ENCODE measurements around the gene FAM170B. TPM values are rescaled to one million over a fixed set of nuclear protein-coding genes. Genes with fewer than 3 reads are reported as not detected.
A peak's percentile ranks its signal among the peaks of the same experiment; 100 is the strongest.

FAM170B gene
- total and polyA plus RNA-seq, 8 donors: not detected

- Histone ChIP-seq H3K4me1 (peaks cover 6 to 40% (median 23%) of the 10 kb centered on the region in 4 donors), H3K9me3 (no peaks in the 10 kb centered on the region), H3K4me3 (no peak overlapping the region), H3K27me3 (no peaks in the 10 kb centered on the region), H3K36me3 (no peaks in the 10 kb centered on the region), H3K27ac (peak overlapping the region in 1 of 5 donors; percentile 30)
- intact Hi-C loops (cut with DNase I; ENCODE audit: low total_unique reads): no loop called here
- 68 to 85% (median 82%) methylated on average over 4 of the region's 4 CpGs for WGBS, 5 donors
- no peak for DNase-seq
- TF ChIP-seq POLR2AphosphoS5 (IDR thresholded peaks at IDR 0.05) (no peak), CTCF (IDR thresholded peaks at IDR 0.05) (no peak), EP300 (IDR thresholded peaks at IDR 0.05) (no peak), POLR2A (IDR thresholded peaks at IDR 0.05) (no peak)
Measured at GRCh38 chr10:49105076-49105475, 28.7 kb downstream of the FAM170B start.

GRCh38 chr10:49104323-49104722 is 29.5 kb downstream of the FAM170B start:
- H3K27me3 ChIP-seq: no peaks in the 10 kb centered on the region
- peak overlapping the region in 1 of 5 donors; percentile 26 for H3K27ac ChIP-seq
- H3K36me3 ChIP-seq: no peaks in the 10 kb centered on the region
- intact Hi-C loops (cut with DNase I; ENCODE audit: low total_unique reads): no loop called here
- no peaks in the 10 kb centered on the region for H3K9me3 ChIP-seq
- DNase-seq: no peak
- 72 to 86% (median 83%) methylated on average over 5 of the region's 5 CpGs for WGBS, 5 donors
- H3K4me1 ChIP-seq: peaks cover 5 to 33% (median 18%) of the 10 kb centered on the region in 4 donors
- H3K4me3 ChIP-seq: no peak overlapping the region
- TF ChIP-seq POLR2AphosphoS5 (IDR thresholded peaks at IDR 0.05) (no peak), EP300 (IDR thresholded peaks at IDR 0.05) (no peak), POLR2A (IDR thresholded peaks at IDR 0.05) (no peak), CTCF (IDR thresholded peaks at IDR 0.05) (no peak)

- TF ChIP-seq CTCF (IDR thresholded peaks at IDR 0.05): no peak
- TF ChIP-seq POLR2AphosphoS5 (IDR thresholded peaks at IDR 0.05): no peak
- no peak for TF ChIP-seq EP300 (IDR thresholded peaks at IDR 0.05)
- TF ChIP-seq POLR2A (IDR thresholded peaks at IDR 0.05): no peak
Measured at GRCh38 chr10:49103761-49104160, 30.1 kb downstream of the FAM170B start.

GRCh38 chr10:49099046-49099445 is 34.8 kb downstream of the FAM170B start:
- WGBS, 5 donors: 72 to 78% (median 73%) methylated on average over 8 of the region's 8 CpGs
- no peak for TF ChIP-seq EP300 (IDR thresholded peaks at IDR 0.05)
- no peak for TF ChIP-seq POLR2A (IDR thresholded peaks at IDR 0.05)
- no peak for TF ChIP-seq POLR2AphosphoS5 (IDR thresholded peaks at IDR 0.05)
- TF ChIP-seq CTCF (IDR thresholded peaks at IDR 0.05): no peak

More at GRCh38 chr10:49103761-49104160, 30.1 kb downstream of the FAM170B start:
- Histone ChIP-seq H3K27ac (no peak overlapping the region), H3K4me1 (peaks cover 5 to 27% (median 16%) of the 10 kb centered on the region in 4 donors), H3K9me3 (no peaks in the 10 kb centered on the region), H3K27me3 (no peaks in the 10 kb centered on the region), H3K4me3 (no peak overlapping the region), H3K36me3 (no peaks in the 10 kb centered on the region)
- intact Hi-C loops (cut with DNase I; ENCODE audit: low total_unique reads): no loop called here
- no peak for DNase-seq
- 74 to 86% (median 83%) methylated on average over 4 of the region's 4 CpGs for WGBS, 5 donors

More at GRCh38 chr10:49099046-49099445, 34.8 kb downstream of the FAM170B start:
- intact Hi-C loops (cut with DNase I; ENCODE audit: low total_unique reads): no loop called here
- Histone ChIP-seq H3K9me3 (no peaks in the 10 kb centered on the region), H3K27ac (no peak overlapping the region), H3K4me3 (no peak overlapping the region), H3K4me1 (peaks cover 0 to 5% (median 0%) of the 10 kb centered on the region in 4 donors), H3K36me3 (no peaks in the 10 kb centered on the region), H3K27me3 (no peaks in the 10 kb centered on the region)
- DNase-seq: no peak
